Activated CD8-positive, alpha-beta memory T cell treated with anti-CD3 and anti-CD28 coated beads for 24 hours (primary cell): Measurements from ENCODE around the gene CLSTN1.
"Not testable (repeated sequence)": the region's sequence is repeated elsewhere in the genome, so short reads cannot be mapped to it uniquely, and the experiment has no call there.

Source experiments
- DNase-seq: peaks from one replicate; pipeline ENCODE4 v3.0.0-alpha.2; 2020

CLSTN1 gene

DNA sequence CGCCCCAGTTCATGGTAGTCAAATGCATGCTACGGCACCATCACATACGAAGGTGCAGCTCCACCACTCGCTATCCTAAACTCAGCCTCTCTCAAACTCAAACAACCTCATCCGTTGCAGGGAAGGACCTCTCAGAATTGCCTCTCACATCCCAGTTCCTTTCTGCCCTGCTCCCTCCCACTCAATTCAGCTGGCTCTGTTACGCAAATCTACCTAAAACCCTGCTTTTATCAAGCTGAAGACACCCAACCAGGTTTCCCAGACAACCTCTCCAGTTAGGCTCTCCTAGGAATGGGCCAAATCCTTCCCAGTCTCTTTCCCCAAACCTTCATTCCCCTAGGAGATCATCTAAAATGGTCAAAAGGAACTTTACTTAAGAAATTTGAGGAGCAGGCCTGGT lies 62.9 kb downstream of the CLSTN1 start:
- no peak for DNase-seq

DNA sequence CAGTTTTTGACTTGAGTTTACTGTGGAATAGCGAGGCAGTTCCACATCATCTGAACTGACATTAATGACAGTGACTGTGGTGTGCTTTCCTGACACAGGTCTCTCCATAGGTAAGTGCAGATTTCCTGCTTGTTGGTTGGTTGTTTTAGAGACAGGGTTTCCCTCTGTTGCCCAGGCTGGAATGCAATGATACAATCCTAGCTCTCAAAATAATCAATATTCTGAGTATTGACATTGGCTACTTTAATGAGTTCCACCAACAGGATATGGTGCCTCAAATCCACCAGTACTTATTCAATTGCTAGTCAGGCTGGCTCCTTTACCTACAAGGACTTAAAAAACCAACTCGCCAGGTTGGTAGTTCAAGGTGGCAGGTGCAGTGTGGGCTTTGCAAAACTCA lies 63.8 kb downstream of the CLSTN1 start:
- no peak for DNase-seq

DNA sequence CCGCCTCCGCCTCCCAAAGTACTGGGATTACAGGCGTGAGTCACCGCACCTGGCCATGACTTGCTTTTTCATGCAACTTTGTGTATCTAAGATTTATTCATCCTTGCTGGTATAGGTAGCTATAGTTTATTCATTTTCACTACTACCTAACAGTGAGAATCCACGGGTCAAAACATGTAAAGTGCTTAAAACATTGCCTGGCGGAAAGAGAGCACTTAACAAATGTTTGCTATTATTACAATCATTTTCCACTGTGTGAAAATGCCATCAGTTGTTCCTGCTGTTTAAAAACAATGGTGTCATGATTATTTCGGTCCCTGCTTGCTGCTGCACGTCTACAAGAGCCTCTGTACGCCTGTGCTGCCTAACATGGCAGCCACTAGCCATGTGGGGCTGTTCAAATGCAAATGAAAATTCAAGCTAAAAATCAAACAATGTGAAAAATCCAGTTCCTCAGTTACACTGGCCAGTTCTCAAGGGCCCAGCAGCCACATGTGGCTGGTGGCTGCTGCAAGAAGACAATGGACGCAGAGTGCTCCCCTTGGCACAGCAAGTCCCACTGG lies 65.1 kb downstream of the CLSTN1 start:
- DNase-seq = no peak

DNA sequence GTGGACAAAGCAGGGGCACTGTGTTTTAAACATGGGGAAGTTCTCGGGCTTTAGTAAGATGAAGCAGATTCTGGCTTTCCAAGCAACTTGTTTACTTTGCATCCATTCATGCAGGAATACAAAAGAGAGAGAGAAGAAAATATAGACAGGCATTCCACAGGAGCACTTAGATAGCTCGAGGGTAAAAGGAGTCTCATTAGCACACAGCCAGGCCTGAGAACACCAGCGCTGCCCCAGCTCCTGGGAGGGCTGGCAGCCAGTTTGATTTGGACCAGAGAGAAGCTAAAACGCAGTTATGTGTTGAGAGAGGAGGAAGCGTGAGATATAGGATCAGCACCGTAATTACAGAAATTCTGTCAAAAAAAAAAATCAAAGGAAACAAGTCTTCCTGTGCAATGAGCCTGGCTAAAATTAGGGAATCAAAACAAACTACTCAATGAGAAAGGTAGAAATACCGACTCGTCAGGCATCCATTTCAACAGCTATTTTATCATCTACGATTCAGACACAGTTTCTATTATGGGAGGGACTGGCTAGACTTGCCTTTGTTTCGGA lies 68.2 kb downstream of the CLSTN1 start:
- DNase-seq = no peak

DNA sequence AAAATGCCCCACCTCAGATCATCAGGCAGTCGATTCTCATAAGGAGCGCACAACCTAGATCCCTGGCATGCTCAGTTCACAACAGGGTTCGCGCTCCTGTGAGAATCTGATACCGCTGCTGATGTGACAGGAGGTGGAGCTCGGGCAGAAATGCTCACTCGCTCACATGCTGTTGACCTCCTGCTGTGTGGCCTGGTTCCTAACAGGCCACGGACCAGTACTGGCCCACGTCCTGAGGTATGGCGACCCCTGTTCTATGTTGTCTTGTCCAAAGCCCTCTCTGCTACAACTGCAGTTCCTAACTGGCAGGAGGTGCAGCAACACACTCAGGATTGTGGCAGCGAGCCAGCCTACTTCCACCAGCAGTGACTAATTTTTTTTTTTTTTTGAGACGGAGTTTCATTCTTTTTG lies 70.6 kb downstream of the CLSTN1 start:
- DNase-seq = no peak

DNA sequence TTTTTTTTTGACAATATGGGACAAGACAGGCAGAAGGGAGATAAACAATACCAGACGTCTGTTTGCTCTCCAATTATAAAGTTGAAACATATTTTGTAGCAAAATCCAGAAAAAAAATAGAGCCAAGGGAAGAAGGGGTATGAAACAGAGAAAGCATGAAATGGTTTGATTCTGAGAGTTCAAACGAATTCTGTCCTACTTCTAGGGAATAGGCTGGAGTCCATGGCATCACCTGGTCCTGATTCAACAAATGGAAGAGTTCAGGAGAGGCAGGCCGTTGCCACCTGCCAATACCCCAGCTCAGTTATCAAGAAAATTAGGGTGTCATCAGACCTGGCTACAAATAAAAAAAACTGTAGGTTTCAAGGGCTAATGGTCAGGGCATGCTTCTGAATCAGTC lies 71.8 kb downstream of the CLSTN1 start:
- DNase-seq = no peak

DNA sequence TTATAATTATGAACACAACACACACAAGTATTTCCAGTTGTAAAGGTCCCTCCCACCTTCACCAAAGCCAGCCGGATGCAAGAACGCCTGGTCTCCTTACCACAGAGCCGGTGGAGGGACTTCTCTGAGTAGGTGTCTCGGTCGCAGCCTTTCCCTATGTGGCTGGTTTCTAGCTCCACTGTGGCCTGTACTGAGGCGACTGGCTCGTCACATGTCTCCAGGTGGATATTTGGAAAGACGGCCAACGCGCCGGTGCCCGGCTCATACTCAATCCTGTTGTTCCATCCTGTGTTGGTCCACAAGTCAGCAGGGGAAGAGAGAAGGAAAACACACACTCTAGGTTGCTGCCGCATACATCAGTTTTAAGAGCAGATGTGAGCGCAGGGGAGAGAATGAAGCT lies 74.4 kb downstream of the CLSTN1 start:
- DNase-seq = no peak

DNA sequence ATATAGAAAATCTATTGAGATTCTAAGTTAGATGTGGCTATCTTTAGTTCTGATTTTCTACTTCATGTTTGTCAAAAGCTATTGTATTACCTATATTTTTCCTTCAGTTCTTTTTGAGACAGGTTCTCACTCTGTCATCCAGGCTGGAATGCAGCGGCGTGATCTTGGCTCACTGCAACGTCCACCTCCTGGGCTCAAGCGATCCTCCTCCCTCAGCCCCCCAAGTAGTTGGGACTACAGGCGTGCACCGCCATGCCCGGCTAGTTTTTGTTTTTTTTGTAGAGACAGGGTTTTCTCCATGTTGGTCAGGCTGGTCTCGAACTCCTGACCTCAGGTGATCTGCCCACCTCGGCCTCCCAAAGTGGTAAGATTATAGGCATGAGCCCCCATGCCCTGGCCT lies 75.4 kb downstream of the CLSTN1 start:
- not testable (repeated sequence) for DNase-seq

DNA sequence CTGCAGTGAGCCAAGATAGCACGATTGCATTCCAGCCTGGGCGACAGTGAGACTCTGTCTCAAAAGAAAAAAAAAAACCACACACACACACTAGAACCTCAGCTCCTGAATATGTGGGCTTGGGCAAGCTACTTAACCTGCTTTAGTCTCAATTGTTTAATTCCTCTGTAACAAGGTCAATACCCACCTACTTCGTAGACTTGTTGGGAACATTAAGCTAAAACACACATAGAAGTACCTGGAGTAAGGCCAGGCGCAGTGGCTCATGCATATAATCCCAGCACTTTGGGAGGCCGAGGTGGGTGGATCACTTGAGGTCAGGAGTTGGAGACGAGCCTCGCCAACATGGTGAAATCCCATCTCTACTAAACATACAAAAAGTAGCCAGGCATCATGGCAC lies 77.1 kb downstream of the CLSTN1 start:
- DNase-seq = no peak

DNA sequence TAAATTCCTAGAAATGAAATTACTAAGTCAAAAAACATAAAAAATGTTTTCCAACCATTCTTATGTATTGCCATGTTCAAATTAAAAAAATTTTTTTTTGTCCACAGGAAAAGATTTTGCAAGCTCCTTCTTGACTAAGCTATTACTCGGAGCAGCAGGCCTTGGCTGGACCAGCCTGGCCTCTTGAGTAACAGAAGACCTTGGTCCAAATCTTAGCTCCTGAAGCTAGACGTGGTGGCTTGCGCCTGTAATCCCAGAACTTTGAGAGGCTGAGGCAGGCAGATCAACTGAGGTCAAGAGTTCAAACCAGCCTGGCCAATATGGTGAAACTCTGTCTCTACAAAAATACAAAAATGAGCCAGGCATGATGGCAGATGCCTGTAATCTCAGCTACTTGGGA lies 77.6 kb downstream of the CLSTN1 start:
- DNase-seq = no peak

DNA sequence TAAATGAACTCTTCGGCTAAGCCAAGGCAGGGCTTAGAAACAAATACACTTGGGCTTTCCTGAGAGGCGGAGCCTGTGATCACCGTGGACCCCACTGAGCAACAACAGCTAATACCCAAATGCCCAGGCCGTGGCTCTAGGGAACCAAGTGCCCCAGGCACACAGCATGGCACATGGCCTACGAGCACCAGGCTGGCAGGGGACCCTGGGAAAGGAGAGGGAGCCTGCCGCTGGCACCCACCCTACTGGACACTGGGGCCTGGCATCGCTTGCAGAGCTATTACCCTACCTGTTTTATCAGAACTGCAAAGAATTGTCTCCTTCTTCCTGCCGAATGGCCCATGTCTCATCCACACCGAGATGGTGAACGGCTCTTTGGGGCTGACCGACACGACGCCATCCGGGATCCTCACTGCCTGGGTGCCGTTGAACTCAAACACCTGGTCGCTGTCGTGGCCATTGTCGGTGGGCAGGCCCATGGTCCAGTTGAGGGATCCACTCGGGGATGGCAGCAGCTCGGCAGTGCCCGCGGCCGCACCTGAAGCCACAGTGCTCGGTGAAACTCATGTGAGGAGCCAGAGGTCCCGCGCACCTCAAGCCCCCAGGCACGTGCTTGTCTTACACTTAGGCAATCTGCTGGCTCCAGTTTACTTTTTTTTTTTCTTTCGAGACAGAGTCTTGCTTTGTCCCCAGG lies 79.5 kb downstream of the CLSTN1 start:
- no peak for DNase-seq

DNA sequence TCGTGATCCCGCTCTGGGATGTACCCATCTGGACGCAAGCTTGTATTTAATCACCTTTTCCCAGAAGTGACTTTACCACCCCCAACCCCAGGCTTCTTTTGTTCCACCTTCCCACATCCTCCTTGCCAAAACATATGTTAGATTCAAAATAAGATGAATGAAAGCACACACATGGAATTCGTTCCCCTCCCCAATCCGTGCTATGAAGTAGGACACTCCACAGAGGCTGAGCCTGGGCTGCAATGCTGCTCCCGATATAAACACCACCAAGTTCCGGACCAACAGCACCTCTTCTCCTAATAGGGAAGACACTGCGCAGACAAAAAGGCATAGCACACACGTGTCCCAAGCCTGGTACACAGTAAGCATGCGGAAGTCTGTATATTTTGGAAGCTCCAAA lies 86.1 kb downstream of the CLSTN1 start:
- no peak for DNase-seq

DNA sequence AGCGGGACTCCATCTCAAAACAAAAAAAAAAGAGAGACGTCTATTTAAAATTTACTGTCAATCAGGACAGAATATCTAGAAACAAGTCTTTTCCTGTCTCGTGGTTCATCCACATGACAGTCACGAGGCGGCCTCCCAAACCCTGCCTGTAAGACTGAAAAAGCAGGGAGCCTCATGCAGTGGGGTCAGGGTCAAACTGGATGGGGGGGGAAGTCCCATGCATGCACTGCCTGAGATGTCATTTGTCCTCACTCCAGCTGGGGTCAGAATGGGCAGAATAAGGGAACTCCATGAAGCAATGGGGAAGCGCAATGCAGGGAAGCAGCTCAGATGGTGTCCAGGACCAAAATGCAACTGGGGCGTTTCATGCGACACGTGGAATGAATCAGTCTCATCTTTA lies 86.7 kb downstream of the CLSTN1 start:
- no peak for DNase-seq

DNA sequence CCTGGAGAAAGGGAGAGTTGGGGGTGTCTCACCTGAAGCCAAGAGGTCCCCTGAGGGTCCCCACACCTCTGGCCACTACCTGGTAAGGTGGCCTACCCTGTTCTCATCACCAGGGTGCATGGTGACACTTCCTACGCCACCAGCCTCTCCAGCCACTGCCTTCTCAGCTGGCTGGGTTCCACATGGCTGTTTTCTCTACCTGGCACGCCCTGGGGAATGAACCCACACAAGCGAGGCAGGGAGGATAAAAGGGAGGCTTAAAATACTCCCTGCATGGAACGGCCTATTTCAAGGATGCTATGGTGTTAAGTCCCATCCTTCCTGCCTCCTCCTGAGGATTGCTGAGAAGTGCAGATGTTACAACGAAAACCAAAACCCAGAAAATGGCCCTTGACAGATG lies 87.5 kb downstream of the CLSTN1 start:
- no peak for DNase-seq

DNA sequence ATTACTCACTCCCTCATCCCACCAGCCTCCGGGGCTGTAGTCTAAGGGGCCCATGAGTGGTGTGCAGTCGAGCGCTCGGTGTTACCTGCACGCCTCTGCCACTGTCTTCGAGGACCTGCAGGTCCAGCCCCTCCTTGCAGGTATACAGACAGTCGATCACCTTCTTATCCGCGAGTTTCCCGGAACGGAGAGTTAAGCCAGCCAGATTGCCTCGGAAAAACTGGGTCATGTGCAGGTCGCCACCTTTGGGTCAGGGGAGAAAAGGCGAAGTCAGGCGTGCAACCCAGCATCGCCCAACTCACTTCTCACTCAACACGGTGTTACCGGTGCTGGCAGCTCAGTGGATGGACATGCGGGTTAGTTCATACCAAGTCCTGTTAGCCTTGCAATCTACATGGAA lies 88.0 kb downstream of the CLSTN1 start:
- no peak for DNase-seq

DNA sequence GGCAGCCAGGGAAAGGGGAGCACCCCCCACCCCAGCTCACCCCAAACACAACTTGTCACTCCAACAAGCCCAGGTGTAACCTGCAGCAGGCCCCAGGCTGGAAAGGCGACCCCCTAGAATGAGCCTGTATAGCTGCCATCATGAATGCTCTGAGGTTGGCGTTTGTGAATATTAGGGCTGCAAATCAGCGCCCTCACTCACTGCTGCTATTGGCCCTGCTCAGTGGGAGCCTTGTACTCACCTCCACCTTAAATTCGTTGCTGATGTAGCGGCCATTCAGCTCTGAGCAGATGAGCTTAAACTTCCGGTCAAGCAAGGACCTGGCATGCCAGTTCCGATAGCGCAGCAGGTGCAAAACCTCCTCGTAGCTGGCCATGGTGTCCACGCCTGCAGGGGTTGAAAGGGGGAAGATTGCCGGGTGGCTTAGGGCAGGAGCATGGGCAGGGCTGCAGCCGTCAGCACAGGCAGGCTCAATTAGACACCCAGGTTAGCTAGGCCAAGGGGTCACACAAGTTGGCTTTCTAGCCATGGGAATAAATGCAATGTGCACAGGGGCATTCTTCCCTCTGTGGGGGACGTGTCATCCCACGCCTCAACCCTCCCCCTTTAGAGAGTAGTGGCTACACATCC lies 90.5 kb downstream of the CLSTN1 start:
- peak; percentile 60 for DNase-seq

DNA sequence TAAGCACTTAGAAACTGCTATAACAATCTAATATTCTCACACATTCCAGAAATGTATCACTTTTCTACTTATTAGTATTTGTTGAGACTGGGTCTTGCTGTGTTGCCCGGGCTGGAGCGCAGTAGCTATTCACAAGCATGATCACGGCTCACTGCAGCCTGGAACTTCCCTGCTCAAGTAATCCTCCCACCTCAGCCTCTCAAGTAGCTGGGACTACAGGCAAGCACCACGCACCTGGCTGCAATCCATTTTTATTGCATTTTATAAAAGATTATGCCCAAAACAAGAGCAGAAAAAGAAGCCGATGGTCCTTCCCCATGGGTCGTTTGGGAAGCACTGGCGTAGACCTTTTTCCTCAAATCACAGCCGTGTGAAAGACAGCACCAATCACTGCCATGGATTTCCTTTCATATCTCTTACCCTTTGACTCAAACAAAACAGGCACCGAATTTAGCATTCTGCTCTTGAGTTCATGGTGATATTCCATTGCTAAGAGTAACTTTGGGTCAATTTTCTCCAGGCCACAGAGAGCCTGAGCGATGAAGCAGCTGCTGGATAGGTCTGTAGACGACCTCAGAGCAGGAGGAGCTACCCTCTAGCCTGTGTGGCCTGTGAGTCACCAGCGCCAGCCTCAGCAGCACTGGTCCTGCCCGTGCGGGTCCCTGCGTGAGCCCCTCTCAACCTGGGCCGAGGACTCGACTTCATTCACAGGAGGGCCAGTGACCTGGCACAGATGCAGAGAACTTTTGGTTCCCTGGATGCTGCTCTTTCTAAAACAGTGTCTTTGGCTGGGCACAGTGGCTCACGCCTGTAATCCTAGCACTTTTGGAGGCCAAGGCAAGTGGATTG lies 91.4 kb downstream of the CLSTN1 start:
- peak; percentile 61 for DNase-seq

DNA sequence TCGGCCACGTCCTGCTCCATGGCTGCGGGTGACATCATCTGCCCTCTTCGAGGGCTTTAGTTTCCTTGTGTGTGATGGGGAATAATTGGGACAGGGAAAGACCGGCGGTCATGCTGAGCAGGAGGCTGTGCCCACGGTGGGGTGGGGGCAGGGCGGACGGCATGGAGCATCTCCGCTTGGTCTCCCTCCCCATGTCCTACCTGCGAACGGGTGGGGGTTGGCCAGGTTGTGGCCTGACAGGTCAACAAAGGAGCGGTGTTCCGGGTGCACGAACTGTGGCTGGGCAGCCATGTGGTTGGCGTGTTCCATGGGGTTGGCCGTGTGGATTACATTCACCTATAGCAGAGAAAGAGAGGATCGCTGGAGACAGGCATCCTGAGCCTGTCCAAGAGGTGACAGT lies 92.2 kb downstream of the CLSTN1 start:
- DNase-seq = no peak

DNA sequence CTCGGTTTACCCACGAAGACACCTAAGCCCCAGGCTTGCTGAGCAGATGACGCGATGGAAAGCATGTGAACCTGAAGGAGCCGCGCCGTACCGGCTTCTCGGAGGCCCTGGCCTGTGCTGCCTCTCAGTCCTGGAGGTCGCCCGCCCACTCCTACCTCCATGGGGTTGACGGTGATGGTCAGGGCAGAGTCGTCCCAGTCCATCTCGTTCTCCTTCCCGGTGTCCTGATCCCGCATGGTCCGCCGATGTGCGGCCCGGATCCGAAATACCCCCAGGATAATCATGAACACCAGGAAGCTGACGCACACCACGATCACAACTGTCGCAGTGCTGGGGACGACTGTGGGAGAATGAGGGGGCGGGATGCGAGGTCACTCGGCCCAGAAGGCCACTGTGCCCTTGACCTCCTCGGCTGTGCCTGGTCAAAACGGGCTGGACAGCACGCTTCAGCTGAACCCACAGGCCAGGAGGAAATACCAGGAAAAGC lies 92.7 kb downstream of the CLSTN1 start:
- no peak for DNase-seq

DNA sequence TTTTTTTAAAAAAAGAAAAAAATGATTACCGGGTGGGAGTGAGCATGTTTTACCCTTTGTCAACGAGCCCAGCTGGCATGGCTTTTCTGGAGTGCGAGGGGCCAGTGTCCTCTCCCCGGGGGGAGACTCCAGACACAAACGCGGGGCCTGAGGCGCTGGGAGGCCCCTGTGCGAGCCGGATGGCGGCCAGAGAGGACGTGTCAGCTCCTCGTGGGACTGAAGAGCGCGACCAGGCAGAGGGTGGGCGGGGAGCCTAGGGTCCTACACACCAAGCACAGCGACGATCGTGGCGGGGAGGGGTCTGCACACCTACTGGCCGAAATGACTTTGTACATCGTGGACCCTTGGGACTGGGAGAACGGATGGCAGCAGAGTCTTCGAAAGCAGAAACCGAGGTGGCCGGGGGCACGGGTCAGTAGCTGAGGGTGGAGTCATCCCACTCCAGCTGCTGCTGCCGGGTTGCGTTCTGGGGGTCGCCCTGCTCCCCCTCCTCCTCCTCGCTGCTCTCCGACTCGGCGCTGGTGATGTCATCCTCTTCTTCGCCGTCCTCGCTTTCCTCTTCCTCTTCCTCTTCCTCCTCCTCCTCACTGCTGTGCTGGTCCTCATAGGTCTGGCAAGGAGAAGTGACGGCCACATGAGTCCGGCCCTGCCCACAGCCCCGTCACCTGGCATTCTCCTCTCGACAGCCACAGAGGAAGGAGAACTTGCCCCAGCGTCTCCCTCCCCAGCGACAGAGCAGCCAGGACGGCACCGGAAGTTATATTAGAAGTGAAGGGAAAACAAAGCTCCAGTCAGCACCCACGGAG lies 93.5 kb downstream of the CLSTN1 start:
- DNase-seq = no peak

DNA sequence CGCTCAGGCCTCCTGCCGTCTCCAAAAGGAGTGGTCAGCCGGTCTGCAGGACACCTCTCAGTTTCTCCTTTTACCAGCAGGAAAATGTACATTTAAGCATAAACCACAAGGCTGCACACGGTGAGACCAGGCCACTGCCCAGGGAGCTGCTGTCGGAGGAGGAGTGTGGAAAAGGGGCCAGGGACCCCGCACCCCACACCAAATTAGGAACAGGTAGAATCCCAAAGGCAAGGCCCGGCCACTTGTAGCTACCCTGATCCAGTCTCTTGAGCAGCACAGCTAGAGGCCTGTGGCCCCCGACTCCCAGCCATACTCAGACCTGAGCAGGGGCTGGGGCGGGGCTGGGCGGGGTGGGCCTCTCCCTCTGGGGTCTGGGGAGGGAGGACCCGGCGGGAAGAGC lies 94.2 kb downstream of the CLSTN1 start:
- no peak for DNase-seq
